K562 (cell line): ENCODE results near the gene SGPP1. TPM values are rescaled to one million over a fixed set of nuclear protein-coding genes. Genes with fewer than 3 reads are reported as not detected.

ENCODE experiments used
- ATAC-seq: fragments of 200-7000 bp; cut with Tn5 transposase; 3 replicates; pipeline ENCODE4 v1.9.1; 2020; ENCODE audit warnings: moderate library complexity
- BruUV-seq: library from RNA; stranded (reverse); fragments of 400-500 nt; replicated peaks from 2 replicates; lab custom pipeline; 2021; lab: Mats Ljungman, UMichigan
- CTCF ChIA-PET: fragments of 300-600 bp; formaldehyde crosslinking; extraction: SDS; loops from one replicate; lab custom pipeline; 2021; ENCODE audit warnings: low intra/inter-chr PET ratio; lab: Yijun Ruan, JAX
- POLR2A ChIA-PET: fragments of 300-600, 350-650 bp; sonication (Branson Sonifier 250); formaldehyde crosslinking; extraction: SDS; loops from one replicate; lab custom pipeline; 2021; ENCODE audit warnings: antibody characterized with exemption, inconsistent platforms; lab: Yijun Ruan, JAX
- DNase-seq, 4 experiments: peaks; one replicate each; pipeline versions ENCODE4 v3.0.0 to v3.0.0-alpha.2; 2011 to 2018; ENCODE audit warnings: low spot score in 3 of 4, mixed read lengths in 3 of 4; ENCODE audit errors: extremely low read depth in 1 of 4
- FAIRE-seq: peaks from 2 replicates; lab custom pipeline; 2011; peaks lifted over from hg19 to GRCh38; lab: Jason Lieb, UNC
- H2AFZ ChIP-seq: 2 replicates; pipeline ENCODE4 v1.6.0; 2011; ENCODE audit warnings: low read depth, low read length, control low read depth, inconsistent platforms
- H3K27ac ChIP-seq: fragments of 200-600 bp; 3 replicates; pipeline ENCODE4 v1.8.0; 2011; ENCODE audit warnings: low read depth, mild to moderate bottlenecking, control low read depth, inconsistent platforms, low read length, moderate library complexity, mixed read lengths; ENCODE audit errors: extremely low read depth
- H3K27me3 ChIP-seq, 2 experiments: fragments of 300-600 bp in 1 of 2; 2 replicates in 1 of 2; 3 replicates in 1 of 2; pipeline versions ENCODE4 v1.6.0 to v1.8.0; 2011; ENCODE audit warnings: inconsistent platforms in 2 of 2, low read length in 2 of 2, mild to moderate bottlenecking in 1 of 2, mixed read lengths in 1 of 2, moderate library complexity in 1 of 2; ENCODE audit not compliant: control insufficient read depth in 2 of 2, insufficient read depth in 2 of 2
- H3K36me3 ChIP-seq: fragments of 300-600 bp; 3 replicates; pipeline ENCODE4 v1.8.0; 2011; ENCODE audit warnings: mild to moderate bottlenecking, low read length, inconsistent platforms; ENCODE audit not compliant: control insufficient read depth, insufficient read depth
- H3K4me1 ChIP-seq, 2 experiments: fragments of 200-600 bp in 1 of 2; replicated peaks in 1 of 2; 2 replicates in 1 of 2; 3 replicates in 1 of 2; pipeline versions ENCODE4 v1.5.1 to v1.8.0; 2011; ENCODE audit warnings: inconsistent platforms in 2 of 2, low read length in 2 of 2, mild to moderate bottlenecking in 1 of 2, mixed read lengths in 1 of 2, moderate library complexity in 1 of 2; ENCODE audit not compliant: control insufficient read depth in 2 of 2, insufficient read depth in 2 of 2
- H3K4me2 ChIP-seq: 2 replicates; pipeline ENCODE4 v1.6.1; 2011; ENCODE audit warnings: low read length, control low read depth, inconsistent platforms, mixed read lengths; ENCODE audit not compliant: insufficient read depth
- H3K4me3 ChIP-seq: fragments of 200-600 bp; sonication (generic), shearing (Covaris generic); 2 replicates; pipeline ENCODE4 v1.5.1; 2016; ENCODE audit warnings: control low read depth, inconsistent platforms
- H3K79me2 ChIP-seq: fragments of 200-600 bp; 3 replicates; pipeline ENCODE4 v1.8.0; 2011; ENCODE audit warnings: low read length, inconsistent platforms; ENCODE audit not compliant: control insufficient read depth, insufficient read depth
- H3K9ac ChIP-seq, 2 experiments: 2 replicates each; pipeline versions ENCODE4 v1.6.0 to v1.6.1; 2011; ENCODE audit warnings: low read depth in 2 of 2, low read length in 2 of 2, control low read depth in 1 of 2, inconsistent platforms in 1 of 2, mild to moderate bottlenecking in 1 of 2, mixed read lengths in 1 of 2; ENCODE audit not compliant: insufficient read depth in 1 of 2
- H3K9me1 ChIP-seq: one replicate; pipeline ENCODE4 v1.6.0; 2011; ENCODE audit warnings: inconsistent platforms, mild to moderate bottlenecking, low read length, moderate library complexity; ENCODE audit not compliant: control insufficient read depth, insufficient read depth
- H3K9me3 ChIP-seq: replicated peaks from 2 replicates; pipeline ENCODE4 v1.5.1; 2011; ENCODE audit warnings: low read depth, low read length, inconsistent platforms; ENCODE audit not compliant: control insufficient read depth, insufficient read depth
- H4K20me1 ChIP-seq: replicated peaks from 2 replicates; pipeline ENCODE4 v1.6.1; 2011; ENCODE audit warnings: low read length, inconsistent platforms, mixed read lengths; ENCODE audit not compliant: control insufficient read depth, insufficient read depth
- FOSL1 ChIP-seq: fragments of 200-800 bp; sonication (Bioruptor generic); conservative IDR thresholded peaks from 2 replicates; pipeline ENCODE4 v1.6.1; 2016; ENCODE audit warnings: missing genetic modification characterization, missing compliant biosample characterization
- FOXK2 ChIP-seq, 2 experiments: fragments of 450-650 bp; IDR thresholded peaks in 1 of 2; conservative IDR thresholded peaks in 1 of 2; 2 replicates each; pipeline ENCODE4 v1.6.1; 2016; ENCODE audit warnings: low read depth in 2 of 2, mild to moderate bottlenecking in 1 of 2
- SOX6 ChIP-seq: fragments of 450-650 bp; IDR thresholded peaks from 2 replicates; pipeline ENCODE4 v1.6.1; 2014; ENCODE audit warnings: mild to moderate bottlenecking
- TFE3 ChIP-seq: fragments of 450-650 bp; formaldehyde crosslinking; IDR thresholded peaks from 2 replicates; pipeline ENCODE4 v1.4.0; 2020; ENCODE audit warnings: mild to moderate bottlenecking, mixed read lengths
- ZNF239 ChIP-seq: fragments of 250-450 bp; sonication (Bioruptor Pico); IDR thresholded peaks from 2 replicates; pipeline ENCODE4 v1.4.0; 2020; ENCODE audit warnings: mild to moderate bottlenecking
- WGBS: fragments of 100-300 bp; shearing (Covaris generic); methylation state at CpG from one replicate; pipeline ENCODE4 v1.1.6; 2016; ENCODE audit warnings: low coverage, mixed read lengths; ENCODE audit not compliant: insufficient coverage; ENCODE audit errors: missing lambda C conversion rate; 5-methylcytosine and 5-hydroxymethylcytosine counted together
- in situ Hi-C: fragments of 300-500 bp; cut with MboI; formaldehyde crosslinking; loops from 4 replicates; pipeline ENCODE4 v1.15.0; 2018; ENCODE audit warnings: inconsistent platforms, mixed read lengths
- intact Hi-C: fragments of 100-400 bp; cut with micrococcal nuclease; formaldehyde crosslinking; loops from 2 replicates; pipeline ENCODE4 v1.14.2; 2022
- polyA plus RNA-seq, 8 experiments: library from polyadenylated mRNA; depleted of rRNA in 4 of 8; stranded (reverse) in 5 of 8; unstranded in 3 of 8; fragments of >200 nt; fragmentation: Nextera tagmentation in 2 of 8; fragmentation: Illumina TruSeq in 1 of 8; extraction: Ambion mirVana in 2 of 8; extraction: Trizol in 1 of 8; gene quantifications; 2 replicates each; pipeline versions ENCODE4 v1.2.1 to v1.2.3, GENCODE V29; 2011 to 2014; ENCODE audit warnings: inconsistent platforms in 1 of 8, missing spikeins in 1 of 8
- total RNA-seq, 7 experiments: library from RNA; depleted of rRNA in 6 of 7; stranded (reverse); fragments of >200 nt in 6 of 7; fragmentation: Illumina TruSeq in 2 of 7; extraction: Trizol in 2 of 7; gene quantifications; 2 replicates each; pipeline versions ENCODE4 v1.2.1 to v1.2.3, GENCODE V29; 2011 to 2021; ENCODE audit warnings: low replicate concordance in 1 of 7

Gene SGPP1
- total and polyA plus RNA-seq, 9 of the 15 experiments (the other 6 are each of a cell fraction or from before 2014, with no cell fraction given), result 2.2 to 7.3 (median 5.6) TPM

- no peaks in the 10 kb centered on the region; the same call in 2 of the 3 replicates for H3K79me2 ChIP-seq
- H3K9me3 ChIP-seq, result no peaks in the 10 kb centered on the region
- FAIRE-seq, result no peak
- POLR2A ChIA-PET, result interaction anchor here (0.8 to 1.1 kb wide), 2 partner anchors 16 to 300 kb away, joined by 3 read pairs; no protein-coding TSS in a partner anchor
- in situ Hi-C loops, result no loop called here
- BruUV-seq, result no TSS peak
- TF ChIP-seq FOXK2 (conservative IDR thresholded peaks at IDR 0.05 in 1 of 2, IDR thresholded peaks at IDR 0.05 in 1 of 2; ENCODE audit: low read depth in 2 of 2) (no peak), SOX6 (no peak), TFE3 (peak; percentile 77), FOSL1 (tag) (no peak), ZNF239 (CRISPR knock-in tag) (no peak)
- TF ChIP-seq, all 486 proteins: peak for 1
- Histone ChIP-seq H3K4me1 (peaks cover 0 to 11% of the 10 kb centered on the region in 2 experiments; a peak in 3 of 5 replicates), H3K4me3 (no peak overlapping the region), H3K36me3 (no peaks in the 10 kb centered on the region), H3K4me2 (no peak overlapping the region), H3K9me1 (no peaks in the 10 kb centered on the region), H2AFZ (no peak overlapping the region), H3K27ac (no peak overlapping the region), H3K9ac (no peak overlapping the region), H3K27me3 (no peaks in the 10 kb centered on the region), H4K20me1 (no peaks in the 10 kb centered on the region)
- CTCF ChIA-PET, result no interaction called here
- 9% methylated on average over 2 of the region's 2 CpGs for WGBS
- no peak for ATAC-seq
- DNase-seq, result no peak
- intact Hi-C loops, result no loop called here
These were observed 18.3 kb downstream of the SGPP1 start for GRCh38 chr14:63709589-63709988.
